ENCODE results near the gene RPL21.

DNA sequence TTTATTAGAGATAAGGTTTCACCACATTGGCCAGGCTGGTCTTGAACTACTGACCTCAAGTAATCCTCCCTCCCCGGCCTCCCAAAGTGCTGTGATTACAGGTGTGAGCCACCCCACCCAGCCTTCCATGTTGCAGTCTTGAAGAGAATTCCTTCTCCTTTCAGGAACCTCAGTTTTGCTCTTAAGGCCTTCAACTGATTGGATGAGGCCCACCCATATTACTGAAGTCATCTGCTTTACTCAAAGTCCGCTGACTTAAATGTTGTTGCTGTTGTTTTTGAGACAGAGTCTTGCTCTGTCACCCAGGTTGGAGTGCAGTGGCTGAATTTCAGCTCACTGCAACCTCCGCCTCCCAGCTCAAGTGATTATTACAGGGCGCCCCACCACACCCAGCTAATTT lies 52.7 kb downstream of the RPL21 start:
- no peak for TF ChIP-seq POLR2A (IDR thresholded peaks at IDR 0.05)
- TF ChIP-seq, protein P1, sequence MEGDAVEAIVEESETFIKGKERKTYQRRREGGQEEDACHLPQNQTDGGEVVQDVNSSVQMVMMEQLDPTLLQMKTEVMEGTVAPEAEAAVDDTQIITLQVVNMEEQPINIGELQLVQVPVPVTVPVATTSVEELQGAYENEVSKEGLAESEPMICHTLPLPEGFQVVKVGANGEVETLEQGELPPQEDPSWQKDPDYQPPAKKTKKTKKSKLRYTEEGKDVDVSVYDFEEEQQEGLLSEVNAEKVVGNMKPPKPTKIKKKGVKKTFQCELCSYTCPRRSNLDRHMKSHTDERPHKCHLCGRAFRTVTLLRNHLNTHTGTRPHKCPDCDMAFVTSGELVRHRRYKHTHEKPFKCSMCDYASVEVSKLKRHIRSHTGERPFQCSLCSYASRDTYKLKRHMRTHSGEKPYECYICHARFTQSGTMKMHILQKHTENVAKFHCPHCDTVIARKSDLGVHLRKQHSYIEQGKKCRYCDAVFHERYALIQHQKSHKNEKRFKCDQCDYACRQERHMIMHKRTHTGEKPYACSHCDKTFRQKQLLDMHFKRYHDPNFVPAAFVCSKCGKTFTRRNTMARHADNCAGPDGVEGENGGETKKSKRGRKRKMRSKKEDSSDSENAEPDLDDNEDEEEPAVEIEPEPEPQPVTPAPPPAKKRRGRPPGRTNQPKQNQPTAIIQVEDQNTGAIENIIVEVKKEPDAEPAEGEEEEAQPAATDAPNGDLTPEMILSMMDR (IDR thresholded peaks at IDR 0.05), result no peak

Measured in right lobe of liver (tissue), 4 donors.